Subcutaneous adipose tissue (tissue), 4 donors: Measurements from ENCODE around the gene PAPOLA. TPM values are rescaled to one million over a fixed set of nuclear protein-coding genes. Genes with fewer than 3 reads are reported as not detected.

ENCODE experiments used
- total RNA-seq, 4 donors: library from RNA; depleted of rRNA; stranded (reverse); fragments of >200 nt; gene quantifications; one replicate each; pipeline ENCODE4 v1.1.0, GENCODE V29; 2016
- TF ChIP-seq, protein P1 (sequence below): fragments of 450-650 bp; IDR thresholded peaks from one replicate; pipeline ENCODE4 v1.5.1; 2016; ENCODE audit warnings: low read depth, mild to moderate bottlenecking, control low read depth, antibody characterized with exemption, moderate library complexity

Gene PAPOLA
- total RNA-seq, 4 donors from 2014 or later = 109 to 253 (median 132) TPM

DNA sequence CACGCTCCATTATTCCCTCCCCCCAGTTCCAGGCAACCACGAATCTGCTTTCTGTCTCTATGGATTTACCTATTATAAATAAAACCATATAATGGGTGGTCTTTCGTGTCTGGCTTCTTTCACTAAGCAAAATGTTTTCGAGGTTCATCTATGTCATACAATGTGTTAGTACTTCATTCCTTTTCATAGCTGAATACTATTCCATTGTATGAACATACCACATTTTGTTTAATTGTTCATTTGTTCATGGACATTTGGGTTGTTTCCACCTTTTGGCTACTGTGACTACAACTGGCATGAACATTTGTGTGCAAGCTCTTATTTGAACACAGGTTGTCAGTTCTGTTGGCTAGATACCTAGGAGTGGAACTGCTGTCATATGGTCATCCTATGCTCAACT, 12.9 kb upstream of the PAPOLA start:
- TF ChIP-seq, protein P1, sequence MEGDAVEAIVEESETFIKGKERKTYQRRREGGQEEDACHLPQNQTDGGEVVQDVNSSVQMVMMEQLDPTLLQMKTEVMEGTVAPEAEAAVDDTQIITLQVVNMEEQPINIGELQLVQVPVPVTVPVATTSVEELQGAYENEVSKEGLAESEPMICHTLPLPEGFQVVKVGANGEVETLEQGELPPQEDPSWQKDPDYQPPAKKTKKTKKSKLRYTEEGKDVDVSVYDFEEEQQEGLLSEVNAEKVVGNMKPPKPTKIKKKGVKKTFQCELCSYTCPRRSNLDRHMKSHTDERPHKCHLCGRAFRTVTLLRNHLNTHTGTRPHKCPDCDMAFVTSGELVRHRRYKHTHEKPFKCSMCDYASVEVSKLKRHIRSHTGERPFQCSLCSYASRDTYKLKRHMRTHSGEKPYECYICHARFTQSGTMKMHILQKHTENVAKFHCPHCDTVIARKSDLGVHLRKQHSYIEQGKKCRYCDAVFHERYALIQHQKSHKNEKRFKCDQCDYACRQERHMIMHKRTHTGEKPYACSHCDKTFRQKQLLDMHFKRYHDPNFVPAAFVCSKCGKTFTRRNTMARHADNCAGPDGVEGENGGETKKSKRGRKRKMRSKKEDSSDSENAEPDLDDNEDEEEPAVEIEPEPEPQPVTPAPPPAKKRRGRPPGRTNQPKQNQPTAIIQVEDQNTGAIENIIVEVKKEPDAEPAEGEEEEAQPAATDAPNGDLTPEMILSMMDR = no peak

DNA sequence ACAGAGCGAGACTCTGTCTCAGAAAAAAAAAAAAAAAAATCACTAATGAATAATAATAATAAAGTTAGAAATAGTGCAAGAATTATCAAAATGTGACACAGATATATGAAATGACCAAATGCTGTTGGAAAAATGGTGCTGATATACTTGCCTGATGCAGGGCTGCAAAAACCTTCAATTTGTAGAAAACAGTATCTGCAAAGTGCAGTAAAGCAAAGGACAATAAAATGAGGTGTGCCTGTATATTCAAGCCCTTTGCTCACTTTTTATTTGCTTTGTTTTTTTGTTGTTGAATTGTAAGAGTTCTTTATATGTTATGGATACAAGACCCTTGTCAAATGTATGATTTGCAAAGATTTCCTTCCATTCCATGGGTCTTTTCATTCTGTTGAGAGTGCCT, 9.0 kb upstream of the PAPOLA start:
- TF ChIP-seq, protein P1 = no peak

DNA sequence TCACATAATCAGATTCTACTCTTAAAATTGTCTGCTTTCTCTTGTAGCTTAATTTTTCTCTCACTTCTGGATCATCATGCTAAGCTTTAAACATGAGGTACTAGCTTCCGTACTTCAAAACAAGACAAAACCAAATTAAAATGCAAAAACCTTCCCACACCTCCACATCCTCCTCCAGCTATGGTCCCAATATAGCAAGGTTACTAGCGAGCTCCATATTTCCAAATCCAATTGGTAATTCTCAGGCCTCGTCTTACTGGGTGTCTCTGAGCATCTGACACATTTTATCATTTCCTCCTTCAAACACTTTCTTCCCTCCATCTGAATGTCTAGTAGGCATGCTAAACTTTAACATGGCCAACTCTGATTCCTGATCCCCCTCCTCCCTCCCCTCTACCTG, 7.9 kb upstream of the PAPOLA start:
- TF ChIP-seq, protein P1 = no peak

DNA sequence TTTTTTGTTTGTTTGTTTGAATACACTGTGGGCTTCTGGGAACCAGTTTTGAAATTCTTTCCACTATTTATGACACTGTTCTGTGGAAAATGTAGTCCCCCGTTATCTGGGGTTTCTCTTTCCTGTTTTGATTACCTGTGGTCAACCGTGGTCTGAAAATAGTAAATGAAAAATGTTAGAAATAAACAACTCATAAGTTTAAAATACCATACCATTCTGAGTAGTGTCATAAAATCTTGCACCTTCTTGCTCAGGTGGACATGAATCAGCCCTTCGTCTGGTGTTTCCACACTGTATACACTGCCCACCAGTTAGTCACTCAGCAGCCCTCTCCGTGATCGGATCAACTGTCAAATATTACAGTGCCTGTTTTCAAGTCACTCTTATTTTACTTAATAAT, 5.1 kb upstream of the PAPOLA start:
- TF ChIP-seq, protein P1 = no peak

DNA sequence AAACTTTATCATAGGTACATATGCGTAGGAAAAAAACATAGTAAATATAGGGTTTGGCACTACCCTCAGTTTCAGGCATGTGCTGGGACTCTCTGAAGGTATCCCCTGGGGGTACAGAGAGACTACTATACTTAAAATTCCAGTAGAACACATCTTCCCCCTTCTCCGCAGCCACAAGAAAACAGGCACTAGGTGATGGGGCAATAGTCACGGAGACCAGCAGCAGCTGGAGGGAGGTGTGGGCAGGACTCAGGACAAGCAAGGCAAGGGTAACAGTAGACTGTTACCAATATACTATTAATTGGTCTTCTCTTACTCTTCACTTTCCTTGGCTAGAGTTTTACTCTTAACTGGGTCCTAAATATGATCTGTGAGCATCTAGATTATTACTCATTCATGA, 4.6 kb upstream of the PAPOLA start:
- TF ChIP-seq, protein P1 = no peak

DNA sequence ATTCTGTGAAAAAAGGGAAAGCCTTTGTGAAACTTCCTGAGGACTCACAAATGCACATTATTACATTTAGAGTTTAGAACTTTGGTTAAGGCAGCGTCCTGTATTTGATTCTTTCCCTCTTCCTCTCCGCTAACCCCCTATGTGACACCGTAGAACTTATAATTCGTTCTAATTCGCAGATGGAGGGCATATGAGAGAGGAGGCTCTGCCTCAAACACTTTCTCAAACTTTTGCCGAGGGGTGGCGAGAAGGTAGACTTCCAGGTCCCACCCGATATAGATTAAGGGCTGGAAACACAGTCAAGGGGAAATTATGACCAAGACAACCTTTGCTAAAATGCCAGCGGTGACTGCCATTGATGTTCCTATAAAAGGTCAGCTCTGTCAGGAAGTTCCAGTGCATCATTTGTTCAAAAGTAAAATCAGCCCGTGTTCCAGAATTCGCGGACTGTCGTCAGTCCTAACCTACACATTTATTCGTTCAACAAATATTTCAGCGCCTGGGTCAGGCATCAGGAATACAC, 904 bp upstream of the PAPOLA start:
- TF ChIP-seq, protein P1 = no peak

DNA sequence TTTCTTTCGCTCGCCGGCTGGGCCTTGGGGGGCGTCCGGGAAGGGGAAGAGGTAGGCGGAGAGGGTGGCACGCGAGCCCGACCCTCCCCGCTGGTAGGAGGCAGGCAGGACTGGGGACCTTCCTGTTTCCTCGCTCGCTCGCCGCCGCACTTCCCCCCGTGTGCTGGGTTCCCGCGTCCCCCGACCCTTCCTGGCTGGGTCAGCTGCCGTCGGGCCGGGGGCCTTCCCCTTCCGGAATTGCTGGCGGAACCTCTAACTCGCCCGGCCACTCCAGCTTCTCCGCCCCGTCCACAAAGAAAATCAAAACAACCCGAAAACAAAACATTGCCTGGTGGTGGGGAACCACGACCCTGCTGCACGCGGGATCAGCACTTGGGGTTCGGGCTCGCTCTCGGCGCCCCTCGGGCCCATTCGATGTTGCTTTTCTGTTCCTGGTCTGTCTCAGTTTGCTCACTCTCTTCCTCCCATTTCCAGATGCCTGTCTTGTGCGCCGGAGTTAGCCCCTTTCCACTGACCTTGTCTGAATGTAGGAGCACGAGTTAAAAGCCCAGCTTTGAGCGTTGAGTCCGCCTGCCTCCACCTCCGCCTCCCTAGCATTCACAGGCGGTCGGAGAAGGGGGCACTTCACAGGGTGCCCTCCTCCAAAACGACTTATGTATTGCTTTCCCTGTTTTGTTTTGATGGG, 581 bp downstream of the PAPOLA start:
- TF ChIP-seq, protein P1 = no peak
